ENCODE results near the gene GP1BA.

DNA sequence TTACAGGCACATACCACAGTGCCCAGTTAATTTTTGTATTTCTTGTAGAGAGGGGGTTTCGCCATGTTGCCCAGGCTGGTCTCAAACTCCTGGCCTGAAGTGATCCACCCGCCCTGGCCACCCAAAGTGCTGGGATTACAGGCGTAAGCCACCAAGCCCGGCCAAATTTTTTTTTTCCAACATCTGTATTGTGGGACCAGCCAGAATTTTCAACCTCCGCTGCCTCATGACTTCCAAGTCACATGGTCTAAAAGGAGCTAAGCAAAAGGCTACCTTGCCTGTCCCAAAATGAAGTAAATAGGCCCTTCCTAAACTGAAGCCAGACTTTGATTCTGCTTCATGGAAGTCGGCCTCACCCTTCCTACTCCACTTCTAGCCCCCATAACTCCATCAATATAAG, 39.7 kb downstream of the GP1BA start:
- TF ChIP-seq, protein P1, sequence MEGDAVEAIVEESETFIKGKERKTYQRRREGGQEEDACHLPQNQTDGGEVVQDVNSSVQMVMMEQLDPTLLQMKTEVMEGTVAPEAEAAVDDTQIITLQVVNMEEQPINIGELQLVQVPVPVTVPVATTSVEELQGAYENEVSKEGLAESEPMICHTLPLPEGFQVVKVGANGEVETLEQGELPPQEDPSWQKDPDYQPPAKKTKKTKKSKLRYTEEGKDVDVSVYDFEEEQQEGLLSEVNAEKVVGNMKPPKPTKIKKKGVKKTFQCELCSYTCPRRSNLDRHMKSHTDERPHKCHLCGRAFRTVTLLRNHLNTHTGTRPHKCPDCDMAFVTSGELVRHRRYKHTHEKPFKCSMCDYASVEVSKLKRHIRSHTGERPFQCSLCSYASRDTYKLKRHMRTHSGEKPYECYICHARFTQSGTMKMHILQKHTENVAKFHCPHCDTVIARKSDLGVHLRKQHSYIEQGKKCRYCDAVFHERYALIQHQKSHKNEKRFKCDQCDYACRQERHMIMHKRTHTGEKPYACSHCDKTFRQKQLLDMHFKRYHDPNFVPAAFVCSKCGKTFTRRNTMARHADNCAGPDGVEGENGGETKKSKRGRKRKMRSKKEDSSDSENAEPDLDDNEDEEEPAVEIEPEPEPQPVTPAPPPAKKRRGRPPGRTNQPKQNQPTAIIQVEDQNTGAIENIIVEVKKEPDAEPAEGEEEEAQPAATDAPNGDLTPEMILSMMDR (IDR thresholded peaks at IDR 0.05 in 8 of 11, conservative IDR thresholded peaks at IDR 0.05 in 3 of 11) = no peak
- no peak for TF ChIP-seq POLR2AphosphoS5 (IDR thresholded peaks at IDR 0.05)

Data from spleen (tissue), 7 donors.